ENCODE measurements around the gene RPL7A. TPM values are rescaled to one million over a fixed set of nuclear protein-coding genes. Genes with fewer than 3 reads are reported as not detected.

The RPL7A gene
- total and polyA plus RNA-seq, 3 donors from 2014 or later, result 856 to 1,924 (median 1,453) TPM

- H3K4me1 ChIP-seq, result peaks cover 18% of the 10 kb centered on the region
- no peaks in the 10 kb centered on the region for H3K36me3 ChIP-seq (ENCODE audit: low read depth, missing control alignments)
- H3K9me3 ChIP-seq, result no peaks in the 10 kb centered on the region
- WGBS, 2 donors, result 68 to 72% methylated on average over 18 of the region's 18 CpGs
- no peak for DNase-seq
- H3K4me3 ChIP-seq, result no peak overlapping the region
- H3K27me3 ChIP-seq, result no peaks in the 10 kb centered on the region
- TF ChIP-seq POLR2A (IDR thresholded peaks at IDR 0.05), result no peak
- TF ChIP-seq CTCF (IDR thresholded peaks at IDR 0.05), result no peak
- intact Hi-C loops (cut with DNase I; ENCODE audit: low total_unique reads), result no loop called here
- H3K27ac ChIP-seq, result no peak overlapping the region
Observed at GRCh38 chr9:133368249-133368881, 20.3 kb downstream of the RPL7A start.

- H3K36me3 ChIP-seq (ENCODE audit: low read depth, missing control alignments), result no peaks in the 10 kb centered on the region
- no peak overlapping the region for H3K27ac ChIP-seq
- intact Hi-C loops (cut with DNase I; ENCODE audit: low total_unique reads), result no loop called here
- no peak overlapping the region for H3K4me3 ChIP-seq
- 67 to 76% methylated on average over 6 of the region's 6 CpGs for WGBS, 2 donors
- no peaks in the 10 kb centered on the region for H3K27me3 ChIP-seq
- DNase-seq, result no peak
- no peaks in the 10 kb centered on the region for H3K9me3 ChIP-seq
- TF ChIP-seq POLR2A (IDR thresholded peaks at IDR 0.05), result no peak
- TF ChIP-seq CTCF (IDR thresholded peaks at IDR 0.05), result no peak
- H3K4me1 ChIP-seq, result peaks cover 20% of the 10 kb centered on the region
Observed at GRCh38 chr9:133369422-133369821, 21.4 kb downstream of the RPL7A start.

- TF ChIP-seq POLR2A (IDR thresholded peaks at IDR 0.05), result no peak
- TF ChIP-seq CTCF (IDR thresholded peaks at IDR 0.05), result no peak
- no peaks in the 10 kb centered on the region for H3K36me3 ChIP-seq (ENCODE audit: low read depth, missing control alignments)
Observed at GRCh38 chr9:133369933-133370332, 21.9 kb downstream of the RPL7A start.

GRCh38 chr9:133370685-133371084 lies 22.7 kb downstream of the RPL7A start:
- intact Hi-C loops (cut with DNase I; ENCODE audit: low total_unique reads), result no loop called here
- no peaks in the 10 kb centered on the region for H3K27me3 ChIP-seq
- peaks cover 24% of the 10 kb centered on the region for H3K4me1 ChIP-seq
- no peaks in the 10 kb centered on the region for H3K9me3 ChIP-seq
- WGBS, 2 donors, result 82 to 84% methylated on average over 9 of the region's 9 CpGs
- H3K36me3 ChIP-seq (ENCODE audit: low read depth, missing control alignments), result no peaks in the 10 kb centered on the region
- no peak overlapping the region for H3K4me3 ChIP-seq
- no peak overlapping the region for H3K27ac ChIP-seq
- TF ChIP-seq CTCF (IDR thresholded peaks at IDR 0.05) (no peak), POLR2A (IDR thresholded peaks at IDR 0.05) (no peak)
- no peak for DNase-seq

More at GRCh38 chr9:133369933-133370332, 21.9 kb downstream of the RPL7A start:
- intact Hi-C loops (cut with DNase I; ENCODE audit: low total_unique reads), result no loop called here
- no peak overlapping the region for H3K4me3 ChIP-seq
- H3K9me3 ChIP-seq, result no peaks in the 10 kb centered on the region
- H3K27ac ChIP-seq, result no peak overlapping the region
- peaks cover 24% of the 10 kb centered on the region for H3K4me1 ChIP-seq
- no peak for DNase-seq
- H3K27me3 ChIP-seq, result no peaks in the 10 kb centered on the region
- 86 to 88% methylated on average over 7 of the region's 7 CpGs for WGBS, 2 donors

- Histone ChIP-seq H3K9me3 (no peaks in the 10 kb centered on the region), H3K4me3 (no peak overlapping the region), H3K4me1 (peaks cover 24% of the 10 kb centered on the region), H3K36me3 (ENCODE audit: low read depth, missing control alignments) (no peaks in the 10 kb centered on the region), H3K27me3 (no peaks in the 10 kb centered on the region), H3K27ac (no peak overlapping the region)
- 69 to 71% methylated on average over 10 to 12 of the region's 12 CpGs for WGBS, 2 donors
- no peak for DNase-seq
- TF ChIP-seq CTCF (IDR thresholded peaks at IDR 0.05) (no peak), POLR2A (IDR thresholded peaks at IDR 0.05) (no peak)
- intact Hi-C loops (cut with DNase I; ENCODE audit: low total_unique reads), result no loop called here
Observed at GRCh38 chr9:133371261-133371711, 23.3 kb downstream of the RPL7A start.
